Sigmoid colon (tissue), 4 donors: Measurements from ENCODE around the gene NPAS2.

Source experiments
- EP300 ChIP-seq, 4 donors: sonication (generic); formaldehyde crosslinking; IDR thresholded peaks; one replicate each; pipeline ENCODE4 v1.6.1; 2017; ENCODE audit warnings: antibody characterized with exemption in 4 of 4
- POLR2A ChIP-seq, 2 donors: fragments of 450-650 bp; IDR thresholded peaks; one replicate each; pipeline ENCODE4 v1.6.1; 2016; ENCODE audit warnings: antibody characterized with exemption in 2 of 2, mild to moderate bottlenecking in 2 of 2, moderate library complexity in 2 of 2
- POLR2AphosphoS5 ChIP-seq, 4 donors: sonication (generic); formaldehyde crosslinking; IDR thresholded peaks; one replicate each; pipeline ENCODE4 v1.6.1; 2017; ENCODE audit warnings: antibody characterized with exemption in 4 of 4
- TF ChIP-seq, protein P1 (sequence below), 4 experiments: fragments of 450-650 bp in 3 of 4; fragments of 200-600 bp in 1 of 4; IDR thresholded peaks; one replicate each; pipeline ENCODE4 v1.5.1; 2016 to 2019; ENCODE audit warnings: antibody characterized with exemption in 4 of 4, mild to moderate bottlenecking in 3 of 4, moderate library complexity in 2 of 4

DNA sequence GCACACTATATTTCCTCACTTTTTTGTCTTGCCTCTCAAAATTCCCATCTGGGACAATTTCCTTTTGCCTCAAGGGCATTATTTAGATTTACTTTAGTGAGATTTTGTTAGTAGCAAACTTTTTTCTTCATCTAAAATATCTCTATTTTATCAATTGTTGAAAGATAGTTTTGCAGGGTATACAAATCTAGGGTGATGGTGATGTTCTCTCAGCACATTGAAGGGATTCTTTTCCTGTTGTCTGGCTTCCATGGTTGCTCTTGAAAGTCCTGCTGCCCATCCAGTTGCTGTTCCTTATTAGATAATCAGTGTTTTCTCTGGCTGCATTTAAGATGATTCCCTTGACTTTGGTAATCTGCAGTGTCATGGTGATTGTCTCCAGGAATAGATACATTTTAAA is 48.1 kb downstream of the NPAS2 start:
- TF ChIP-seq, protein P1, sequence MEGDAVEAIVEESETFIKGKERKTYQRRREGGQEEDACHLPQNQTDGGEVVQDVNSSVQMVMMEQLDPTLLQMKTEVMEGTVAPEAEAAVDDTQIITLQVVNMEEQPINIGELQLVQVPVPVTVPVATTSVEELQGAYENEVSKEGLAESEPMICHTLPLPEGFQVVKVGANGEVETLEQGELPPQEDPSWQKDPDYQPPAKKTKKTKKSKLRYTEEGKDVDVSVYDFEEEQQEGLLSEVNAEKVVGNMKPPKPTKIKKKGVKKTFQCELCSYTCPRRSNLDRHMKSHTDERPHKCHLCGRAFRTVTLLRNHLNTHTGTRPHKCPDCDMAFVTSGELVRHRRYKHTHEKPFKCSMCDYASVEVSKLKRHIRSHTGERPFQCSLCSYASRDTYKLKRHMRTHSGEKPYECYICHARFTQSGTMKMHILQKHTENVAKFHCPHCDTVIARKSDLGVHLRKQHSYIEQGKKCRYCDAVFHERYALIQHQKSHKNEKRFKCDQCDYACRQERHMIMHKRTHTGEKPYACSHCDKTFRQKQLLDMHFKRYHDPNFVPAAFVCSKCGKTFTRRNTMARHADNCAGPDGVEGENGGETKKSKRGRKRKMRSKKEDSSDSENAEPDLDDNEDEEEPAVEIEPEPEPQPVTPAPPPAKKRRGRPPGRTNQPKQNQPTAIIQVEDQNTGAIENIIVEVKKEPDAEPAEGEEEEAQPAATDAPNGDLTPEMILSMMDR (IDR thresholded peaks at IDR 0.05) = no peak
- no peak for TF ChIP-seq EP300 (IDR thresholded peaks at IDR 0.05)
- no peak for TF ChIP-seq POLR2A (IDR thresholded peaks at IDR 0.05)
- TF ChIP-seq POLR2AphosphoS5 (IDR thresholded peaks at IDR 0.05) = no peak
